Measurements from ENCODE around the gene LRCH1. TPM values are rescaled to one million over a fixed set of nuclear protein-coding genes. Genes with fewer than 3 reads are reported as not detected.
A peak's percentile ranks its signal among the peaks of the same experiment; 100 is the strongest.

Gene LRCH1
- total and polyA plus RNA-seq, 2 of the 13 experiments (the other 11 are each of a cell fraction or from before 2014, with no cell fraction given) = 4.1 to 12.6 TPM

DNA sequence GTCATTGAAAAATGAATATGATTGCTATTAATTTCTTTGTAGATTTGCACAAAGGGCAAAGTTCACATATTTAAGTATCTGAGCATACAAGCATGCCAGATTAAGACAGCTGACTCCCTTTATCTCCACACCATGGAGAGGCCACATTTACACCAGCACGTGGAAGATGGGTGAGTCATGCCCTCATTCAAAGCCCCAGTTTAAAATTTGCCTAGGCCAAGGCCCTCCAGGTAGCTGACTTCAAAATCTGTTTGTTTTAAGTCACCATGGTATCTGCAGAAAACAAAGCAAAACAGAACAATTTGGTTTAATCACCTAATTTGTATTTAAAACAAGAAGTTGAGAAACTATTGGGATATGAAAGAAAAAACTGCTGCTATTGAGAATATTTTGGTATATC lies 134.8 kb downstream of the LRCH1 start:
- ChIA-PET POLR2A (interaction anchor here (1.1 kb wide), 1 partner anchor 22 kb away, joined by 3 read pairs; no protein-coding TSS in a partner anchor), CTCF (ENCODE audit: low intra/inter-chr PET ratio, low total read pairs) (no interaction called here)
- H3K9me3 ChIP-seq (ENCODE audit: low read length) = no peaks in the 10 kb centered on the region
- no peak overlapping the region for H3K4me2 ChIP-seq (ENCODE audit: low read depth, low read length)
- peaks cover 51% of the 10 kb centered on the region for H3K4me1 ChIP-seq (ENCODE audit: insufficient read depth, low read length)
- no peaks in the 10 kb centered on the region for H4K20me1 ChIP-seq (ENCODE audit: insufficient read depth, low read length)
- peak overlapping the region; percentile 55 for H3K27ac ChIP-seq (ENCODE audit: extremely low read length, insufficient read depth, low read length)
- H3K36me3 ChIP-seq (replicated peaks in 1 of 2; ENCODE audit: control insufficient read depth in 1 of 2, insufficient read depth in 2 of 2, low read length in 2 of 2) = peaks cover 1 to 3% of the 10 kb centered on the region in 2 experiments; a peak in 1 of 5 replicates
- no peaks in the 10 kb centered on the region for H3K27me3 ChIP-seq (ENCODE audit: control insufficient read depth in 1 of 2, insufficient read depth in 2 of 2, low read length in 2 of 2)
- in situ Hi-C loops (cut with HindIII; ENCODE audit: extremely low pct_ligation_motif_present, low pct_unique_long_range_greater_than_20kb) = loop anchor here (10.0 kb wide), 1 partner anchor 543 kb away; no protein-coding TSS in a partner anchor
- no peak overlapping the region for H3K9ac ChIP-seq (ENCODE audit: insufficient read depth, low read depth, low read length)
- H2AFZ ChIP-seq (ENCODE audit: low read length) = no peak overlapping the region
- DNase-seq (ENCODE audit: low spot score) (peak; percentile 80), FAIRE-seq (peak; percentile 26), ATAC-seq (peak; percentile 70)
- no peaks in the 10 kb centered on the region for H3K79me2 ChIP-seq (ENCODE audit: insufficient read depth, low read length)
- WGBS (ENCODE audit: low lambda C conversion rate) = 0% methylated on average over 1 of the region's 1 CpG
- BruUV-seq (replicated peaks) = no TSS peak
- intact Hi-C loops (cut with micrococcal nuclease; ENCODE audit: unreplicated experiment) = loop anchor here (10.0 kb wide), 1 partner anchor 133 kb away; the partner anchor contains the start of gene LRCH1
- H3K4me3 ChIP-seq (replicated peaks in 1 of 3; ENCODE audit: insufficient read depth in 1 of 3, low read depth in 2 of 3, low read length in 3 of 3) = no peak overlapping the region
- no peak for TF ChIP-seq RELA (CRISPR knock-in tag; IDR thresholded peaks at IDR 0.05)
- TF ChIP-seq, protein P1, sequence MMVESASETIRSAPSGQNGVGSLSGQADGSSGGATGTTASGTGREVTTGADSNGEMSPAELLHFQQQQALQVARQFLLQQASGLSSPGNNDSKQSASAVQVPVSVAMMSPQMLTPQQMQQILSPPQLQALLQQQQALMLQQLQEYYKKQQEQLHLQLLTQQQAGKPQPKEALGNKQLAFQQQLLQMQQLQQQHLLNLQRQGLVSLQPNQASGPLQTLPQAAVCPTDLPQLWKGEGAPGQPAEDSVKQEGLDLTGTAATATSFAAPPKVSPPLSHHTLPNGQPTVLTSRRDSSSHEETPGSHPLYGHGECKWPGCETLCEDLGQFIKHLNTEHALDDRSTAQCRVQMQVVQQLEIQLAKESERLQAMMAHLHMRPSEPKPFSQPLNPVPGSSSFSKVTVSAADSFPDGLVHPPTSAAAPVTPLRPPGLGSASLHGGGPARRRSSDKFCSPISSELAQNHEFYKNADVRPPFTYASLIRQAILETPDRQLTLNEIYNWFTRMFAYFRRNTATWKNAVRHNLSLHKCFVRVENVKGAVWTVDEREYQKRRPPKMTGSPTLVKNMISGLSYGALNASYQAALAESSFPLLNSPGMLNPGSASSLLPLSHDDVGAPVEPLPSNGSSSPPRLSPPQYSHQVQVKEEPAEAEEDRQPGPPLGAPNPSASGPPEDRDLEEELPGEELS (CRISPR knock-in tag; IDR thresholded peaks at IDR 0.05) = peak; percentile 53; the same call in 1 of the 2 replicates
- TF ChIP-seq HMGXB4 (CRISPR knock-in tag; IDR thresholded peaks at IDR 0.05; ENCODE audit: borderline replicate concordance in 1 of 2, low read depth in 1 of 2) = no peak
- TF ChIP-seq ELF3 (CRISPR knock-in tag; IDR thresholded peaks at IDR 0.05) = no peak
- no peak for TF ChIP-seq PCBP2 (optimal IDR thresholded peaks at IDR 0.05; ENCODE audit: low read depth, low read length, poor library complexity, severe bottlenecking)
- no peak for TF ChIP-seq ZNF660 (CRISPR knock-in tag; IDR thresholded peaks at IDR 0.05; ENCODE audit: borderline replicate concordance, low read depth)
- TF ChIP-seq ATF1 (CRISPR knock-in tag; IDR thresholded peaks at IDR 0.05) = no peak
- TF ChIP-seq, protein P2, sequence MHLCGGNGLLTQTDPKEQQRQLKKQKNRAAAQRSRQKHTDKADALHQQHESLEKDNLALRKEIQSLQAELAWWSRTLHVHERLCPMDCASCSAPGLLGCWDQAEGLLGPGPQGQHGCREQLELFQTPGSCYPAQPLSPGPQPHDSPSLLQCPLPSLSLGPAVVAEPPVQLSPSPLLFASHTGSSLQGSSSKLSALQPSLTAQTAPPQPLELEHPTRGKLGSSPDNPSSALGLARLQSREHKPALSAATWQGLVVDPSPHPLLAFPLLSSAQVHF (CRISPR knock-in tag; IDR thresholded peaks at IDR 0.05) = no peak
- no peak for TF ChIP-seq ATF5 (CRISPR knock-in tag; IDR thresholded peaks at IDR 0.05; ENCODE audit: low read depth)
- no peak for TF ChIP-seq ZNF720 (CRISPR knock-in tag; IDR thresholded peaks at IDR 0.05)
- TF ChIP-seq AHDC1 (CRISPR knock-in tag; IDR thresholded peaks at IDR 0.05; ENCODE audit: borderline replicate concordance) = peak; percentile 75; the same call in 1 of the 2 replicates
- peak; percentile 71 for TF ChIP-seq MLX (CRISPR knock-in tag; IDR thresholded peaks at IDR 0.05)

All from HepG2 (cell line).